Heart left ventricle (tissue), 16 donors: ENCODE data around the gene PTPN9. TPM values are rescaled to one million over a fixed set of nuclear protein-coding genes. Genes with fewer than 3 reads are reported as not detected.

Experiments used
- ATAC-seq, 4 donors: fragments of 200-7000 bp; cut with Tn5 transposase; one replicate each; pipeline ENCODE4 v1.9.1; 2020 to 2022; ENCODE audit warnings: moderate library complexity in 4 of 4, mild to moderate bottlenecking in 3 of 4, moderate number of reproducible peaks in 1 of 4
- DNase-seq, 5 donors: peaks; one replicate each; pipeline ENCODE4 v3.0.0-alpha.2; 2020
- H3K27ac ChIP-seq, 12 donors: fragments of 200-600 bp; sonication (generic) in 4 of 12; one replicate each; pipeline versions ENCODE4 v1.5.0 to v1.8.0; 2016 to 2022; ENCODE audit warnings: mild to moderate bottlenecking in 2 of 12
- H3K27me3 ChIP-seq, 9 donors: fragments of 200-600 bp; sonication (generic) in 2 of 9; one replicate each; pipeline versions ENCODE4 v1.5.1 to v1.8.0; 2016 to 2022; ENCODE audit warnings: mild to moderate bottlenecking in 3 of 9
- H3K36me3 ChIP-seq, 9 donors: fragments of 200-600 bp; sonication (generic) in 2 of 9; one replicate each; pipeline versions ENCODE4 v1.5.0 to v1.8.0; 2018 to 2022; ENCODE audit warnings: mild to moderate bottlenecking in 2 of 9
- H3K4me1 ChIP-seq, 12 donors: fragments of 200-600 bp; sonication (generic) in 4 of 12; one replicate each; pipeline versions ENCODE4 v1.5.0 to v1.8.0; 2016 to 2022; ENCODE audit warnings: mild to moderate bottlenecking in 3 of 12
- H3K4me3 ChIP-seq, 12 donors: fragments of 200-600 bp; sonication (generic) in 4 of 12; one replicate each; pipeline versions ENCODE4 v1.5.0 to v1.8.0; 2017 to 2022; ENCODE audit warnings: mild to moderate bottlenecking in 9 of 12, moderate library complexity in 4 of 12
- H3K9me3 ChIP-seq, 12 donors: fragments of 200-600 bp; sonication (generic) in 4 of 12; one replicate each; pipeline versions ENCODE4 v1.5.0 to v1.8.0; 2016 to 2022; ENCODE audit warnings: mild to moderate bottlenecking in 1 of 12
- POLR2A ChIP-seq, 2 donors: fragments of 450-650 bp; IDR thresholded peaks; one replicate each; pipeline ENCODE4 v1.6.1; 2017; ENCODE audit warnings: antibody characterized with exemption in 2 of 2, mild to moderate bottlenecking in 2 of 2, moderate library complexity in 2 of 2
- WGBS, 4 donors: extraction: QIAGEN DNeasy Blood & Tissue Kit in 2 of 4; methylation state at CpG; one replicate each; pipeline versions ENCODE4 v1.1.5 to v1.1.7; 2013 to 2018; 5-methylcytosine and 5-hydroxymethylcytosine counted together
- intact Hi-C, 10 donors: fragments of 100-400 bp; cut with DNase I; formaldehyde crosslinking; loops; one replicate each; pipeline versions ENCODE4 v1.11.1 to v1.14.2; 2022
- polyA plus RNA-seq, 2 donors: library from polyadenylated mRNA; stranded (reverse); fragments of 200-250 nt; gene quantifications; one replicate each; pipeline ENCODE4 v1.2.3, GENCODE V29; 2013
- total RNA-seq, 9 donors: library from RNA; depleted of rRNA in 2 of 9; stranded (reverse); fragments of >200 nt in 2 of 9; fragmentation: NEBNext Ultra II Directional in 3 of 9; extraction: Animal tissue kit (Norgen Biotek cat#: 25700) in 3 of 9; gene quantifications; one replicate each; pipeline versions ENCODE4 v1.1.0 to v1.2.4, GENCODE V29; 2016 to 2023
- TF ChIP-seq, protein P1 (sequence below), 12 donors: fragments of 200-600 bp; sonication (generic) in 4 of 12; IDR thresholded peaks; one replicate each; pipeline versions ENCODE4 v1.5.0 to v1.8.0; 2018 to 2022; ENCODE audit warnings: antibody characterized with exemption in 12 of 12, mild to moderate bottlenecking in 5 of 12
- donor health status: ischemic (EF 13 %, LVEDD 7.1; RV severe dilation, severe dysfunction).
- donor health status: healthy with polysubstance abuse.
- donor health status: DM: no; HTN: yes; CAD: no.
- donor health status: DM: no; HTN: no; CAD: no.
- donor health status: ischemic (EF 25% LVEDD 6.9; RV normal size, moderate dysfunction).
- donor health status: ischemic (EF 25% LVEDD 5.7; RV mildly dilated, moderate dysfunction).
- donor health status: healthy.
- donor health status: DM: yes; HTN: yes; CAD: no.
- donor health status: ischemic (EF 35%, LVEDD 5.7; RV mildly dilated, moderate dysfunction).
- donor health status: nonischemic (EF 11% LVEDD 7.7; RV severe dilation, severe dysfunction).
- donor health status: DM: yes; HTN: yes; CAD: no.
- donor health status: PGD.
- donor health status: ischemic (EF 29% LVEDD 5.4; RV normal size, mild dysfunction).
- donor health status: nonischemic (EF 23%, LVEDD 6.1; RV moderate dilation, normal function).

Gene PTPN9
- total and polyA plus RNA-seq, 11 donors = 2.4 to 16.8 (median 7.7) TPM

DNA sequence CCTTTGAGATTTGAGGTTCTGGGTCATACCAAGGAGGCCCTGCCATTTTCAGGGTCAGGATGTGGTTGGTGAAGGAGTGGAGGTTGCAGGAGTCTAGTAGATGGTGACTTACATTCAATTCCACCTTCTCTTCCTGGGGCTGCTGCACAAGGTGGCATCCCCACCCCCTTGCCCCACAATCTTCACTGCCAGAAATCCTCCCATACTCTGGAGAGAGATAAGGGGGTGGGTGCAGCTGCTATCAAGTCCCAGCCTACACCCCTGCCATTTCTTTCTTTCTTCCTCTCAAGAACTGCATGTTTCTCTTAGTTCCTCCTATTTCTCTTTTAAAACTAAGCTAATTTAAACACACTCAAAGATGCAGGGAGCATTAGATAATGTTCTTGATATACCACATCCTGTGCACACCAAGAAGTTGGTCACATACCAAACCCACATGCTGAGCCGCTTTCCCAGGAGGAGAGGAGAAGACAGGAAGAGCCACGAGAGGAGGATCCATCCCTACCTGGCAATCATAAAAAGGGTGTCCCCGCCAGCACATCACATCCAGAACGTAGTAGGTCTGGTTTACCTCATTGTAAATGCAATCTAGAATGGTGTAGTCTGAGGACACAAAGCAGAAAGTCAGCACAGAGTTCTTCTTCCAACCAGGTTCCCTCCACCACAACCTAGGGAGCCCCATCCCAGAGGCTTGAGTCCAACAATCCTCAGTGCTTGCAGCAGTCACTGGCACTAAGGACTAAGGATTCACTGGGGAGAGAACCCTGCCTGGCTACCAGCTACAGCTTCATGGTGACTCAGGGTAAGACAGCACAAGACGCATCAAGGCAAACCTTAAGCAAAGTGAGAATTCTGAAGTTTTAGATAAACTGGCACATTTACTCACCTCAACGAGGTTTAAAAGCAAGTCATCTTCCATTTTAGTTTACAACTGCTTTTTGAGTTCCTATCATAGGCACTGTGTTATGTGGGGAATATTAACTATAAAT lies 27.9 kb upstream of the PTPN9 start:
- peak overlapping the region in 1 of 12 donors; percentile 64 for H3K27ac ChIP-seq
- WGBS, 4 donors = 82 to 93% (median 84%) methylated on average over 6 of the region's 6 CpGs
- TF ChIP-seq, protein P1, sequence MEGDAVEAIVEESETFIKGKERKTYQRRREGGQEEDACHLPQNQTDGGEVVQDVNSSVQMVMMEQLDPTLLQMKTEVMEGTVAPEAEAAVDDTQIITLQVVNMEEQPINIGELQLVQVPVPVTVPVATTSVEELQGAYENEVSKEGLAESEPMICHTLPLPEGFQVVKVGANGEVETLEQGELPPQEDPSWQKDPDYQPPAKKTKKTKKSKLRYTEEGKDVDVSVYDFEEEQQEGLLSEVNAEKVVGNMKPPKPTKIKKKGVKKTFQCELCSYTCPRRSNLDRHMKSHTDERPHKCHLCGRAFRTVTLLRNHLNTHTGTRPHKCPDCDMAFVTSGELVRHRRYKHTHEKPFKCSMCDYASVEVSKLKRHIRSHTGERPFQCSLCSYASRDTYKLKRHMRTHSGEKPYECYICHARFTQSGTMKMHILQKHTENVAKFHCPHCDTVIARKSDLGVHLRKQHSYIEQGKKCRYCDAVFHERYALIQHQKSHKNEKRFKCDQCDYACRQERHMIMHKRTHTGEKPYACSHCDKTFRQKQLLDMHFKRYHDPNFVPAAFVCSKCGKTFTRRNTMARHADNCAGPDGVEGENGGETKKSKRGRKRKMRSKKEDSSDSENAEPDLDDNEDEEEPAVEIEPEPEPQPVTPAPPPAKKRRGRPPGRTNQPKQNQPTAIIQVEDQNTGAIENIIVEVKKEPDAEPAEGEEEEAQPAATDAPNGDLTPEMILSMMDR (IDR thresholded peaks at IDR 0.05) = no peak
- H3K27me3 ChIP-seq = no peaks in the 10 kb centered on the region
- H3K36me3 ChIP-seq = peaks cover 0 to 95% (median 90%) of the 10 kb centered on the region in 9 donors
- ATAC-seq = no peak
- no peaks in the 10 kb centered on the region for H3K9me3 ChIP-seq
- H3K4me3 ChIP-seq = no peak overlapping the region
- peaks cover 0 to 19% (median 0%) of the 10 kb centered on the region in 12 donors for H3K4me1 ChIP-seq
- DNase-seq = no peak
- intact Hi-C loops = no loop called here

DNA sequence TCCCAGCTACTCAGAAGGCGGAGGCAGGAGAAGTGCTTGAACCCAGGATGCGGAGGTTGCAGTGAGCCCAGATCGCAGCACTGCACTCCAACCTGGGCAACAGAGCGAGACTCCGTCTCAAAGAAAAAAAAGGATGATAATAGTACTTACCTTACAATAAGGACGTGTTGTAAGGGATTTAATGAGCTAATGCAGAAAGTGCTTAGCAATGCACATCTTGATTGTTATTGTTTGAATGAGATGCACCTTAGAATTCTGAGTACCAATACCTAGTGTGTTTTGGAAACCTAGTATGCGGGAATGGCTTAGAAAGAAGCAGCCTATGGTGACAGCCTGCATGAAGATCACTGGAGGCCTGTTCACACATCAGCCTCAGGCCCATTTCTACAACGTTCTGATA lies 26.9 kb upstream of the PTPN9 start:
- intact Hi-C loops = no loop called here
- no peaks in the 10 kb centered on the region for H3K9me3 ChIP-seq
- DNase-seq (no peak), ATAC-seq (no peak)
- TF ChIP-seq, protein P1 (IDR thresholded peaks at IDR 0.05) = no peak
- TF ChIP-seq POLR2A (IDR thresholded peaks at IDR 0.05) = no peak
- peaks cover 0 to 95% (median 90%) of the 10 kb centered on the region in 9 donors for H3K36me3 ChIP-seq
- peak overlapping the region in 1 of 12 donors; percentile 64 for H3K27ac ChIP-seq
- no peaks in the 10 kb centered on the region for H3K27me3 ChIP-seq
- no peak overlapping the region for H3K4me3 ChIP-seq
- H3K4me1 ChIP-seq = peaks cover 0 to 19% (median 0%) of the 10 kb centered on the region in 12 donors
- 92 to 94% (median 94%) methylated on average over 8 of the region's 8 CpGs for WGBS, 4 donors

DNA sequence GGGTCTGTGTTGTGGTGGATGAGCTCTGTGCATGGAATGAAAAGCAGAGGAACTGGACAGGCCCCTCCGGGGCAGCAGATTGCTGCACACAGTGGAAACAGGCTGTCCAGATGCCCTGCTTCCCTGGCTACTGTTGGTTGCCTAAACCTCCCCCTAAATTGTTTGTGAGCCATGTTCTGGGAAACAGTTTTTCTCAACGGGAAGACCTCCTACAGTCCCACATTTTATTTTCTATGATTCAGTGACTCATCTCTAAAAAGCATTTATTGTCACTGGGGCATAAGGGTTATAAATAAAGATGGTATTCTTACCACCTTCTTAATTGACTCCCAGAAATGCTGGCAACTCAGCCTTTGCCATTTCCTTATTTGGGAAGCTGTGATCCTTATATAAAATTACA lies 20.3 kb upstream of the PTPN9 start:
- H3K36me3 ChIP-seq = peaks cover 0 to 96% (median 85%) of the 10 kb centered on the region in 9 donors
- DNase-seq (no peak), ATAC-seq (no peak)
- intact Hi-C loops = loop anchor here in 1 of 10 donors (10.0 kb wide), 1 partner anchor 205 kb away; no protein-coding TSS in a partner anchor
- no peak overlapping the region for H3K27ac ChIP-seq
- no peaks in the 10 kb centered on the region for H3K9me3 ChIP-seq
- 32 to 73% (median 68%) methylated on average over 2 of the region's 2 CpGs for WGBS, 4 donors
- no peak overlapping the region for H3K4me3 ChIP-seq
- H3K4me1 ChIP-seq = peaks cover 0 to 19% (median 10%) of the 10 kb centered on the region in 12 donors
- TF ChIP-seq, protein P1 (IDR thresholded peaks at IDR 0.05) = no peak
- no peak for TF ChIP-seq POLR2A (IDR thresholded peaks at IDR 0.05)
- H3K27me3 ChIP-seq = no peaks in the 10 kb centered on the region

DNA sequence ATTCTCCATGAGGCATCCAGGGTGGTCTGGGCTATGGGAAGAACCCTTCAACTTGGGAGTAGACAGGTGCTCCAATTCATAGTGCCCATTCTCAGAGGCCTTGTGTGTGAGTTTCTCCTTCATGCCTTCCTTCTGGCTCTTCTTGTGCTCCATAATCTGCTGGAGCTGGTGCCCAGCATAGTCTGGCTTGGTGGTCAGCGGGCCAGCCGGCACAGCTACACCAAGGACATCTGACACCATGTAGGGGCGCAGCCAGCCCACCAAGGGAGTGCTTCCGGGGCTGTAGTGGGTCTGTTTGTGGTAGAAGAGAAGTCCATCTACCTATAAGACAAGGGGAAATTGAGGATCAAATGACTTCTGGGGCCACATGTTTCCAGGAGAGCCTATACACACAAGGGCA lies 19.2 kb upstream of the PTPN9 start:
- 94 to 100% (median 96%) methylated on average over 4 of the region's 4 CpGs for WGBS, 4 donors
- peaks cover 0 to 89% (median 78%) of the 10 kb centered on the region in 9 donors for H3K36me3 ChIP-seq
- ATAC-seq (no peak), DNase-seq (no peak)
- peak overlapping the region in 1 of 12 donors; percentile 5 for H3K27ac ChIP-seq
- TF ChIP-seq, protein P1 (IDR thresholded peaks at IDR 0.05) = no peak
- no peak for TF ChIP-seq POLR2A (IDR thresholded peaks at IDR 0.05)
- peaks cover 0 to 19% (median 10%) of the 10 kb centered on the region in 12 donors for H3K4me1 ChIP-seq
- H3K27me3 ChIP-seq = no peaks in the 10 kb centered on the region
- intact Hi-C loops = loop anchor here in 1 of 10 donors (10.0 kb wide), 1 partner anchor 204 kb away; no protein-coding TSS in a partner anchor
- H3K9me3 ChIP-seq = no peaks in the 10 kb centered on the region
- no peak overlapping the region for H3K4me3 ChIP-seq
